T-helper 1 cell (primary cell): Measurements from ENCODE around the gene EBF3.

Source experiments
- DNase-seq, 5 donors: peaks; one replicate each; pipeline ENCODE4 v3.0.0-alpha.2; 2012 to 2020

EBF3 gene

GRCh38 chr10:129958629-129959543 lies 5.2 kb downstream of the EBF3 start:
- no peak for DNase-seq

- no peak for DNase-seq
These were observed 5.9 kb downstream of the EBF3 start for GRCh38 chr10:129958148-129958628.

GRCh38 chr10:129956876-129957673 lies 7.0 kb downstream of the EBF3 start:
- DNase-seq: no peak

- no peak for DNase-seq
These were observed 7.8 kb downstream of the EBF3 start for GRCh38 chr10:129956286-129956670.

- DNase-seq: no peak
These were observed 8.3 kb downstream of the EBF3 start for GRCh38 chr10:129955601-129956285.

GRCh38 chr10:129954492-129955315 lies 9.4 kb downstream of the EBF3 start:
- no peak for DNase-seq

GRCh38 chr10:129953119-129954051 lies 10.7 kb downstream of the EBF3 start:
- no peak for DNase-seq

GRCh38 chr10:129952378-129953118 lies 11.5 kb downstream of the EBF3 start:
- DNase-seq: no peak

GRCh38 chr10:129951970-129952265 lies 12.2 kb downstream of the EBF3 start:
- DNase-seq: no peak

GRCh38 chr10:129951101-129951969 lies 12.7 kb downstream of the EBF3 start:
- DNase-seq: no peak

- DNase-seq: no peak
These were observed 13.4 kb downstream of the EBF3 start for GRCh38 chr10:129950676-129951075.

GRCh38 chr10:129949891-129950291 lies 14.2 kb downstream of the EBF3 start:
- no peak for DNase-seq

- no peak for DNase-seq
These were observed 14.7 kb downstream of the EBF3 start for GRCh38 chr10:129949411-129949810.

- no peak for DNase-seq
These were observed 17.2 kb downstream of the EBF3 start for GRCh38 chr10:129946859-129947258.

GRCh38 chr10:129945941-129946760 lies 17.9 kb downstream of the EBF3 start:
- no peak for DNase-seq

- DNase-seq: no peak
These were observed 18.5 kb downstream of the EBF3 start for GRCh38 chr10:129945526-129945925.

GRCh38 chr10:129945064-129945463 lies 19.0 kb downstream of the EBF3 start:
- no peak for DNase-seq

GRCh38 chr10:129944456-129944855 lies 19.6 kb downstream of the EBF3 start:
- no peak for DNase-seq
